ENCODE results near the gene RET.

Gene RET

DNA sequence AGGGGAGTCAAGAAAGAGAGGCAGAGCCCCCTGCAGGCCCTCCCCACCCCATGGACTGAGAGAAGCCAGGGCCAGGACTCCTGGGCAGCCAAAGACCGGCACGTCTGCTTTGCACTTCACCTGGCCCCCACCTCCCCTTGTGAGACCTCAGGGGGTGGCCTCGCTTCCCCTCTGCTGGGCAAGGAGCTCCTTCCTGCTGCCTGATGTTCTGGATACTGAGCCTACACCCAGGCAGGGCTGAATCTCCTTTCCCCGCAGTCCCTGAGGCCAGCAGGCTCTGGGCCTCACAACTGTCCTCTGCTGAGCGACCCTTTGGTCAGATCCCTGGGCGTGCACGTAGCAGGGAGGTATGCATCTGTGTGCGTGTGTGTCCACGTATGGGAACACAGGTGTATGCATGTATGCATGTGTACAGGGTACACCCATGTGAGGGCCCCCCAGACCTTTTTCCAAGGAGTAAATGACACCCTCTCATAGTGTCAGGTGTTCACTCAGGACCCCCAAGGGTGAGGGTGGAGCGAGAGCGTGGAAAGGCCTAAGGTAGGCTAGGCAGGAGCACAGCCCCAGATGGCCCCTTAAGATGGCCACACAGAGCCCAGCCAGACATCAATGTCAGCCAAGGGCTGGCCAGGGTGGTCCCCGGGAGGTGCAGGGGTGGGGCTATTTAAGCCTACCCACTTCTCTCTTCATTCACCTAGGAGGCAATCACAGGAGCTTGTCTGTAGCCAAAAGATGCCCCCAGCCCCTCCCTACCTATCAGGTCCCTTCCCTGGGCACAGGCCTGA is 1.9 kb upstream of the RET start:
- Mint-ChIP-seq H3K4me3 (no peak overlapping the region), H3K36me3 (no peaks in the 10 kb centered on the region), H3K9me3 (no peaks in the 10 kb centered on the region), H3K27ac (no peak overlapping the region), H3K27me3 (peaks cover 79% of the 10 kb centered on the region), H3K4me1 (peaks cover 8% of the 10 kb centered on the region)
- no peak for DNase-seq
- CTCF ChIA-PET: interaction anchor here (1.2 to 1.3 kb wide), 3 partner anchors 11 to 127 kb away, joined by 3 read pairs; no protein-coding TSS in a partner anchor

DNA sequence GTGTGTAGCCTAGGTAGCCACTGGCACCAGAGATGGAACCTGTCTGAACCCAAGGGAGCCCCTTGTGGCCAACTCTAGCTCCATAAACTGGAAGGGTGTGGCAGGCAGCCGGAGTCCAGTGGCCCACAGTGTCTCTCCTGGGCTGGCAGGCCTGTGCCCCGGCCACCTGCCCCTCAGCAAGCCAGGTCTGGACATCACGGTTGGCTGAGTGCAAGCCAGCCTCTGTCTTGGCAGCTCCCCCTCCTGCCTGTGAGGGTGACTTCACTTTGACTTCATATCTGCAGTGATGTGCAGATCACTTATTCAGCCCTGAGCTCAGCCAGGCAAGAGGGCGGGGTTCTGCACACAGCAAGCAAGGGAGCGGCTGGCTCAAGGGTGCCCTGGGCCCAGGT is 1.3 kb upstream of the RET start:
- CTCF ChIA-PET: interaction anchor here (1.2 to 1.3 kb wide), 3 partner anchors 11 to 126 kb away, joined by 3 read pairs; no protein-coding TSS in a partner anchor
- no peaks in the 10 kb centered on the region for H3K9me3 Mint-ChIP-seq
- H3K36me3 Mint-ChIP-seq: no peaks in the 10 kb centered on the region
- no peak overlapping the region for H3K27ac Mint-ChIP-seq
- H3K27me3 Mint-ChIP-seq: peaks cover 85% of the 10 kb centered on the region
- peaks cover 8% of the 10 kb centered on the region for H3K4me1 Mint-ChIP-seq
- H3K4me3 Mint-ChIP-seq: no peak overlapping the region
- DNase-seq: no peak

DNA sequence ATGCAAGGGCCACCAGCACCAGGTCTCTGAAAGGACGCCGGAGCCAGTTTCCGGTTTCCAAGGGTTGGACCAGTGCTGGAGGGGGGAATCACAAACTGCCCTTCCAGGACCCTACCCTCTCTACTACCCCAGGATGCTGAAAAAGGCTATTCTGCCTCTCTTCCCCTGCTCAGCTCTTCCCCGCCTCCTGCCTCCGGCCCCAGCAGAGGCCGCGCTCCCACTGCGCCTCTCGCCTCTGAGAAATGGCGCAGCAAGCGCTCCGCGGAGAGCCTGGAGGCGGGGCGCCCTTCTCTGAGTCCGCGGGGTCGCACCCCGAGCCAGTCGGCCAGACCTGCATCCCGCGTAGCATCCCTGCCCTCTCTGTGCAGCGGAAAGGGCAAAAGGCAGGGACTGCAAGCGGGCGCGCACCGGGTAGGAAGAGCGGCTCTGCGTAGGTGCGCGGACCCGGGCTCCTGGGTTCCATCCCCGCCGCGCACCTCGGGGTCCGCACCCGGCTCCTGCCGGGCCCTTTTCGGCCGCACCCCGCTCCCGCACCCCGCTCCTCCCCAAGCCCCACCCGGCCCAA is 476 bp upstream of the RET start:
- no peak overlapping the region for H3K27ac Mint-ChIP-seq
- H3K27me3 Mint-ChIP-seq: peaks cover 85% of the 10 kb centered on the region
- no peak for DNase-seq
- no peaks in the 10 kb centered on the region for H3K36me3 Mint-ChIP-seq
- H3K4me3 Mint-ChIP-seq: peak overlapping the region; percentile 37
- H3K4me1 Mint-ChIP-seq: peaks cover 8% of the 10 kb centered on the region
- H3K9me3 Mint-ChIP-seq: no peaks in the 10 kb centered on the region
- CTCF ChIA-PET: interaction anchor here (0.7 to 1.3 kb wide), 3 partner anchors 28 to 126 kb away, joined by 3 read pairs; no protein-coding TSS in a partner anchor

- H3K27me3 Mint-ChIP-seq: peaks cover 94% of the 10 kb centered on the region
- CTCF ChIA-PET: no interaction called here
- H3K4me3 Mint-ChIP-seq: peak overlapping the region; percentile 65
- H3K36me3 Mint-ChIP-seq: no peaks in the 10 kb centered on the region
- H3K4me1 Mint-ChIP-seq: peaks cover 8% of the 10 kb centered on the region
- DNase-seq: no peak
- no peaks in the 10 kb centered on the region for H3K9me3 Mint-ChIP-seq
- no peak overlapping the region for H3K27ac Mint-ChIP-seq
Observed at GRCh38 chr10:43077421-43078171, 727 bp downstream of the RET start.

DNA sequence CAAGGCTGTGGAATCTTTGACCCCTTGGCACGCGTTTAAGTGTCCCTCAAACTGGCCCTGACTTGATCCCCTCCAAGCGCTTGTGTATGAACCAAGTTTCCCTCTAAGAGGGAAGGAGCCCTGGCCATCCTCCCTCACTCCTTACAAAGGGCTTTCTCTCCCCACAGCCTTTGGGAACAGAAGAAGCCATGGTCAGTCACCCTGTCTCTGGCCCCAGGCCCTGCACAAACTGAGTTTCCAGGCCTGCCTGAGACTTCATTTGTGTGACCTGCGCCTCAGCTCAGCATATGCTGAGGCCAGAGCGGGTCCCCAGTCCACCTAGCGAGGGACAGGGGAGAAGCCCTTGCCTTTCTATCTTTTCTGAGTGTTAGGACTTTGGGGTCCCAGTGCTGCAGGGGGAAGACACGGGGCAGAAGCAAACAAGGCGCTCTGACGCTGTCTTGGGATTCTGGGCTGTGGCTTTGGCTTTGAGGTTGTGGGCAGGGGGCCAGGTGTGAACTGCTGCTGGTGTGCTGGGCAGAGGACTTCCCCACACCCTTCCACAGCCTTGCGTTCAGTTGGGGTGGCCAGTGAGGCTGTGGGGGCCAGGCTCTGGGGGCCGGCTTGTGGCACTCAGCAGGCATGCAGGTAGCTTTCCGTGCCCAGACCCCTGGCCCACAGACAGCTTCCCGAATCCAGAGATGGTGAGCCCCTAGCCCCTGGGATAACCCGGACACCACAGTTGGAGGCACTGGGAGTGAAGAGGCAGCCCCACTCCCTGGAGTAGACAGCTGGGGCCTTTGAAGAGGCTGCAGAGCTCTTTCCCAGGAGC is 1.5 kb downstream of the RET start:
- H3K4me1 Mint-ChIP-seq: peaks cover 8% of the 10 kb centered on the region
- peaks cover 95% of the 10 kb centered on the region for H3K27me3 Mint-ChIP-seq
- peak overlapping the region; percentile 65 for H3K4me3 Mint-ChIP-seq
- H3K9me3 Mint-ChIP-seq: no peaks in the 10 kb centered on the region
- DNase-seq: no peak
- CTCF ChIA-PET: interaction anchor here (1.2 to 1.3 kb wide), 2 partner anchors 32 to 43 kb away, joined by 3 to 4 read pairs; no protein-coding TSS in a partner anchor
- no peaks in the 10 kb centered on the region for H3K36me3 Mint-ChIP-seq
- no peak overlapping the region for H3K27ac Mint-ChIP-seq

- peaks cover 95% of the 10 kb centered on the region for H3K27me3 Mint-ChIP-seq
Observed at GRCh38 chr10:43078986-43079273, 2.1 kb downstream of the RET start.

GRCh38 chr10:43079856-43080255 is 3.0 kb downstream of the RET start:
- Mint-ChIP-seq H3K9me3 (no peaks in the 10 kb centered on the region), H3K27me3 (peaks cover 96% of the 10 kb centered on the region), H3K4me3 (no peak overlapping the region), H3K4me1 (peaks cover 13% of the 10 kb centered on the region), H3K27ac (no peak overlapping the region), H3K36me3 (no peaks in the 10 kb centered on the region)
- DNase-seq: no peak
- CTCF ChIA-PET: interaction anchor here (0.6 to 1.3 kb wide), 3 partner anchors 42 to 327 kb away, joined by 3 read pairs; no protein-coding TSS in a partner anchor

More at GRCh38 chr10:43078986-43079273, 2.1 kb downstream of the RET start:
- Mint-ChIP-seq H3K27ac (no peak overlapping the region), H3K9me3 (no peaks in the 10 kb centered on the region), H3K36me3 (no peaks in the 10 kb centered on the region), H3K4me3 (peak overlapping the region; percentile 10), H3K4me1 (peaks cover 9% of the 10 kb centered on the region)
- peak; percentile 43 for DNase-seq
- CTCF ChIA-PET: interaction anchor here (1.2 to 1.3 kb wide), 2 partner anchors 31 to 43 kb away, joined by 3 to 4 read pairs; no protein-coding TSS in a partner anchor

DNA sequence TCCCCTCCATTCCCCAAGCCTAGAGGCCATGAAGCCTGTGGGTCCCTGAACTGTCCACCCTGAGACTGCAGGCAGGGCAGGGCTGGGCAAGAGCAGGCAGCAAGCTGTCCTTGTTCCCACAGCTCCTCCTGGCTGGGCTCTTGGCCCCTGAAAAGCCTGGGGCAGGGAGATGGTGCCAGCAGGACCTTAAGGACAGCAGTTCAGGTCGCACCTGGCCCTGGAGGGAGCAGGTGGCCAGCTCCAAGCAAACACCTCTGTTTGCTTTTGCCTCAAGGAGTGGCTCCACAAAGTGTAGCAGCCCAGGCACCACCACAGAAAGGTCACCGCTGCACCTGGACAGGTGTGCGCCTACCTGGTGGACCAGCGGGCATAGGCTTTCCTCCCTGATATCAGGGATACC is 5.2 kb downstream of the RET start:
- Mint-ChIP-seq H3K4me3 (no peak overlapping the region), H3K9me3 (no peaks in the 10 kb centered on the region), H3K36me3 (no peaks in the 10 kb centered on the region), H3K27me3 (peaks cover 86% of the 10 kb centered on the region), H3K27ac (no peak overlapping the region), H3K4me1 (peaks cover 8% of the 10 kb centered on the region)
- no peak for DNase-seq
- CTCF ChIA-PET: no interaction called here

DNA sequence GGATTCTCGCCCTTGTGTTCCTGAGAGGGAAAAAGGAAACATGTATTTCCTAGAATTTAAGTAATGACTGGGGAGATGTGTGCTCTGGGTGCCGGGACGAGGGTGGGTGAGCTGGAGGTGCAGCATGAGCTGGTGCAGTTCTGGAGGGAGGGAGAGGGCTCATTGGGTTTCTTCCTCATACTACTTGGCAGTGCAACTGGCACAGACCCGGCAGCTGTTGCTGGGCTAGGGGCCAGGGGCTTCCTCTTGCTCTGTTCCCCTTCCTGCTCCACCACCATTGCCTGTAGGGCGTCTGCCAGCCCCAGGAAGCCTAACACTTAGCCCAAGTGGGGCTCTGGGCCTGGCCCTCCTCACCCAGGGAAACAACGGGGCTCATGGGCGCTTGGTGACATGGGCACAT is 5.9 kb downstream of the RET start:
- no peak for DNase-seq
- peaks cover 6% of the 10 kb centered on the region for H3K4me1 Mint-ChIP-seq
- H3K27ac Mint-ChIP-seq: no peak overlapping the region
- no peaks in the 10 kb centered on the region for H3K9me3 Mint-ChIP-seq
- H3K36me3 Mint-ChIP-seq: no peaks in the 10 kb centered on the region
- H3K27me3 Mint-ChIP-seq: peaks cover 80% of the 10 kb centered on the region
- no peak overlapping the region for H3K4me3 Mint-ChIP-seq
- CTCF ChIA-PET: no interaction called here

- Mint-ChIP-seq H3K4me1 (peaks cover 5% of the 10 kb centered on the region), H3K36me3 (no peaks in the 10 kb centered on the region), H3K27me3 (peaks cover 69% of the 10 kb centered on the region), H3K9me3 (no peaks in the 10 kb centered on the region), H3K27ac (no peak overlapping the region), H3K4me3 (no peak overlapping the region)
- DNase-seq: no peak
- CTCF ChIA-PET: interaction anchor here (1.0 kb wide), 1 partner anchor 21 kb away, joined by 3 read pairs; no protein-coding TSS in a partner anchor
Observed at GRCh38 chr10:43083764-43084163, 6.9 kb downstream of the RET start.

DNA sequence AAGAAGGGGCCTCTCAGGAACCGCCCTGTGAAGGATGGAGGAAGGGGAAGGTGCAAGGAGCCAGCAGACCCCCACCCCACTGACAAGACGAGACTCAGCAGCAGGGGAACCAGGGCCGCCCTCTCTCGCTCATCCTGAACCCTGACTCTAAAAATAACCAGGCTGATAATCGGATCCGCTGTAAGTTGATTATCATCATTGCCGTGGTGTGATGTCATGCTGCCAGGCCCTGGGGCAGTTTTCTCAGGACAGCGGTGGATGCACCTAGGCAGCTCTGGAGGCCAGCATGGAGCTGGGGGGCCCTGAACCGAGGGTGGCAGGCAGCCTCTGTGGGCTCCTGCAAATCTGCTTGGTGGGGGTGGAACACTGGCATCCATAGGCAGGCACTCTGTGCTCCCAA is 7.9 kb downstream of the RET start:
- no peaks in the 10 kb centered on the region for H3K36me3 Mint-ChIP-seq
- CTCF ChIA-PET: no interaction called here
- no peak for DNase-seq
- no peaks in the 10 kb centered on the region for H3K9me3 Mint-ChIP-seq
- peaks cover 5% of the 10 kb centered on the region for H3K4me1 Mint-ChIP-seq
- H3K27ac Mint-ChIP-seq: no peak overlapping the region
- peaks cover 65% of the 10 kb centered on the region for H3K27me3 Mint-ChIP-seq
- H3K4me3 Mint-ChIP-seq: no peak overlapping the region

DNA sequence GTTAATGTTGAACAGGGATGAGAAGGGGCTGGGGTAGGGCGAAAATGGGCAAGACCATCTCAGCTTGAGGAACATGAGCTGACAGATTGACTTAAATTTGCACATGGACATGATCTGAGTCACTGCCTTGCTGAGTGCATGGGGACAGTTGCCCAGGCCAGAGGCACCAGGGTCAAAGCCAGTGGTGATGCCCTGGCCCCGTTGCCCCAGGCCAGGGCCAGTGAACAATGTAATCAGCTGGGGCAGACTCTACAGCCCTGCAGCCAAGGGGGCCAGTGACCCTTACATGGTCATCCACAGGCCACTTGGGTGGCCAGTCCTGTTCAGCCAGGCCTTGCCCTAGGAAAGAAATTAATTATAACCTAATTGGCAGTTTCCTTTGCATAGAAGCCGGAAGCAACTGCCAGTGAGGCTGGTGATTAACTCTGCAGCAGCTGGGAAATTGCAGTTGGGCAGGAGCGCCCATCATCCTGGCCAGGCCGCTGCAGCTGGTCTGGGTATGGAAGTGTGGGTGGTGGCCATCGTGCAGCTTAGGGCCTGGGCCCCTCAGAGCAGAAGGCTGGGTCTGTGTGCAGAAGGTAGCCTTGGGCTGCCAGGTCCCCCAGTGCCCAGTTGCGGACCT is 9.6 kb downstream of the RET start:
- CTCF ChIA-PET: no interaction called here
- no peak for DNase-seq
- Mint-ChIP-seq H3K27me3 (peaks cover 61% of the 10 kb centered on the region), H3K27ac (no peak overlapping the region), H3K9me3 (no peaks in the 10 kb centered on the region), H3K4me1 (peaks cover 5% of the 10 kb centered on the region), H3K36me3 (no peaks in the 10 kb centered on the region), H3K4me3 (no peak overlapping the region)

GRCh38 chr10:43089519-43089918 is 12.7 kb downstream of the RET start:
- Mint-ChIP-seq H3K36me3 (no peaks in the 10 kb centered on the region), H3K27me3 (peaks cover 58% of the 10 kb centered on the region), H3K27ac (no peak overlapping the region), H3K4me3 (no peak overlapping the region), H3K4me1 (no peaks in the 10 kb centered on the region), H3K9me3 (no peaks in the 10 kb centered on the region)
- DNase-seq: no peak
- CTCF ChIA-PET: no interaction called here
